HG02759 (cell line): ENCODE data around the gene CTNND1.
"Not testable (repeated sequence)": the region's sequence is repeated elsewhere in the genome, so short reads cannot be mapped to it uniquely, and the experiment has no call there.

Experiments used
- ATAC-seq: cut with Tn5 transposase; IDR thresholded peaks from one replicate; pipeline ENCODE4 v1.9.1; 2021; ENCODE audit warnings: mild to moderate bottlenecking, moderate library complexity; ENCODE audit not compliant: unreplicated experiment

Gene CTNND1

GRCh38 chr11:57788703-57789088 is 27.1 kb downstream of the CTNND1 start:
- no peak for ATAC-seq

GRCh38 chr11:57791321-57792059 is 29.9 kb downstream of the CTNND1 start:
- ATAC-seq = no peak

GRCh38 chr11:57792060-57792541 is 30.5 kb downstream of the CTNND1 start:
- ATAC-seq = peak; percentile 83

- ATAC-seq = peak; percentile 35
Measured at GRCh38 chr11:57792870-57793269, 31.3 kb downstream of the CTNND1 start.

GRCh38 chr11:57793351-57794115 is 31.9 kb downstream of the CTNND1 start:
- no peak for ATAC-seq

GRCh38 chr11:57798905-57799559 is 37.4 kb downstream of the CTNND1 start:
- ATAC-seq = no peak

DNA sequence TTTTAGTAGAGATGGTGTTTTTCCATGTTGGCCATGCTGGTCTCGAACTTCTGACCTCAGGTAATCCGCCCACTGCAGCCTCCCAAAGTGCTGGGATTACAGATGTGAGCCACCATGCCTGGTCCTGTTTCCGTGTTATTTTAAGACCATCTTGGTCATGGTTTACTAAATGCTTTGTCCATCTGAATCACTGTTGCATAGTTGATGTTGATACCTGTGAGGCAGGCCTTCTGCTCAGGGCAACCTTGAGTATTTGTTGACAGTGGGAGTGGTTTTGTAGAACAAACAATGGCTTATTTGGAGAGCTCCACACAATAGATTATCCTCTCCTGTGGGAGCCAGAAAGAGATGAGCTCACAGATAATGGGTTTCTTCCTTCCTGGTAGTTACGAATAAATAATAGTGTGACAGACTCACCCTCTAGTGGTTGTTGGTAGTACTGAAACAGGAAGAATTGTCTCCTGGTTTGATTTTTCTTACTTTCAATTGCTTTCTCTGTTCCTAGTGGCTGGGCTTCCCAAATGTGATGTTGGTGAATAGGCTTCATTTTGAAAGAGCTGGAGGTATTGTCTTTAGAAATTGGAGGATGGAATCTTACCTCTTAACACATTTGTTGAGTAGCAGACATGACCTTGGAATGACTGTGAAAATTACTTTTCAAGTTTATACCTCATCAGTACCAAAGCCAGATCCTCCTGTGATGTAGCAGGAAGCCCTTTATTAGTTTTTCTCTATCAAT is 39.0 kb downstream of the CTNND1 start:
- ATAC-seq = peak; percentile 82

- ATAC-seq = no peak
Measured at GRCh38 chr11:57801183-57801485, 39.5 kb downstream of the CTNND1 start.

- no peak for ATAC-seq
Measured at GRCh38 chr11:57802411-57802810, 40.8 kb downstream of the CTNND1 start.

GRCh38 chr11:57804466-57804865 is 42.9 kb downstream of the CTNND1 start:
- no peak for ATAC-seq

DNA sequence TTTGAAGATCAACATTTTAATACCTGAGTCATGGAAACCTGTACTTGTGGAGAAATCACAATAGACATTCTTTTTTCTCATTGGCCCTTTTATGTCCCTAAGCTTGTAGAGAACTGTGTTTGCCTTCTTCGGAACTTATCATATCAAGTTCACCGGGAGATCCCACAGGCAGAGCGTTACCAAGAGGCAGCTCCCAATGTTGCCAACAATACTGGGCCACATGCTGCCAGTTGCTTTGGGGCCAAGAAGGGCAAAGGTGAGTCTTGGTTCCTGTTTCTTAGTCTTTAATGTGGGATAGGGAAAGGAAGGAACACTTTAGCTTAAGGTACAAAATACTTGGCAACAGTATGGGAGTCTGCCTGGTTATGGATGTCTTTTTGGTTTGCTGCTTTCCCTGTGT is 44.2 kb downstream of the CTNND1 start:
- no peak for ATAC-seq

GRCh38 chr11:57812634-57813033 is 51.0 kb downstream of the CTNND1 start:
- no peak for ATAC-seq

DNA sequence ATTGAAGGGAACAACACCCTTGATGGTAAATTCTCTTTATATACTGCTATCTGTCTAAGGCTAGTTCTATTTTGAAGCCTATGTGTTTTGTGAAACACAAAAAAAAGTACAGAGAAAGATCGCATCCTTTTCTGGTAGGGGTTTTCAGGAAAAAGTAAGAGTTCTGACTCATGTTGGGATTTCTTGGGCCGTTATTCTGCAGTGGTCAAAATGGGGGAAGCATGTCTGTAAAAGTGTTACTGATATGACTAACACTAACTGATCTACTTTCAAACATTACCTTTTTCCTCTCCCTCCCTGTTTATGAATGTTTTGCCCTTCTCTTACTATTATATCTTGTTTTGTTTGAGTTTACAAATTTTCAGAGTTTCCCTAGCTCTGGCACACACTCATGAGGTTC is 53.9 kb downstream of the CTNND1 start:
- peak; percentile 89 for ATAC-seq

GRCh38 chr11:57815877-57816276 is 54.3 kb downstream of the CTNND1 start:
- ATAC-seq = no peak

DNA sequence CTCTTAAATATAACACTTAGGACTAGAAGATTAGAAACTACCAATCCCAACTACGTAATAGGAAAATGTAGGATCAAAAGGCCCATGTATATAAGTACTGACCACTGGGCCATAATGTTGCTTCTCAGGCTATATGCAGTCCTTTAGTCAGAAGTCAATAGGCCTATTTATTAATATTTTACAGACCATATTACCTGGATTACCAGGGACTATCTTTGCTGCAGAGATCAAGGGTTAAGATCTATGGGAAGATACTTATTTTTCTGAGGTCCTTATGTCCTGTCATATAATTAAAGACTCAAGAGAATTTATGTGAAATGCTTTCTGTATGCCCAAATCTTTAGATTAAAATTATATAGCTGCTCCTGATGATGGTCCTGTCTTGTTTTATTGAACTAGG is 57.2 kb downstream of the CTNND1 start:
- ATAC-seq = no peak

- no peak for ATAC-seq
Measured at GRCh38 chr11:57819252-57819979, 57.8 kb downstream of the CTNND1 start.

DNA sequence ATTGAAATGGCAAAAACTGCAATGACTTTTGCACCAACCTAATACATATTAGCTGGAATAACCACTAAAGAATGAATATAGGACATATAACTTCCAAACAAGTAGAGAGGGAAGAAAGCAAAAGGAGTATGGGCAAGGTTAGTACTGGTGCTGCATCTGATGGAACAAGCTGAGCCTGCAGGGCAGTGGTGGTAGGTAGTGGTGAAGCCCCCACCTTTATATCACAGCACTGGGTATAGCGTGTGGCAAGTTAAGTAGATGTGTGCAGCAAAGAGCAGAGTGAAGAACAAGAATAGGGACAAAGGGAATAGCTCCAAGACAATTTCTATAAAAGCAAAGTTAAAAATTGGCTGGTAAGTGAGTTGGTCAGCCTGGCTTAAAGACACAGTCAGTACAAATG is 62.3 kb downstream of the CTNND1 start:
- no peak for ATAC-seq

- no peak for ATAC-seq
Measured at GRCh38 chr11:57834852-57835251, 73.2 kb downstream of the CTNND1 start.

DNA sequence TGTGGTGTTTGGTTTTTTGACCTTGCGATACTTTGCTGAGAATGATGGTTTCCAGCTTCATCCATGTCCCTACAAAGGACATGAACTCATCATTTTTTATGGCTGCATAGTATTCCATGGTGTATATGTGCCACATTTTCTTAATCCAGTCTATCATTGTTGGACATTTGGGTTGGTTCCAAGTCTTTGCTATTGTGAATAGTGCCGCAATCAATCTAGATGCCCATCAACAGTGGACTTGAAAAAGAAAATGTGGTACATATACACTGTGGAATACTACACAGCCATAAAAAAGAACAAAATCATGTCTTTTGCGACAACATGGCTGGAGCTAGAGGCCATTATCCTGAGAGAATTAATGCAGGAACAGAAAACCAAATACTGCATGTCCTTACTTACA is 77.0 kb downstream of the CTNND1 start:
- ATAC-seq = not testable (repeated sequence)

DNA sequence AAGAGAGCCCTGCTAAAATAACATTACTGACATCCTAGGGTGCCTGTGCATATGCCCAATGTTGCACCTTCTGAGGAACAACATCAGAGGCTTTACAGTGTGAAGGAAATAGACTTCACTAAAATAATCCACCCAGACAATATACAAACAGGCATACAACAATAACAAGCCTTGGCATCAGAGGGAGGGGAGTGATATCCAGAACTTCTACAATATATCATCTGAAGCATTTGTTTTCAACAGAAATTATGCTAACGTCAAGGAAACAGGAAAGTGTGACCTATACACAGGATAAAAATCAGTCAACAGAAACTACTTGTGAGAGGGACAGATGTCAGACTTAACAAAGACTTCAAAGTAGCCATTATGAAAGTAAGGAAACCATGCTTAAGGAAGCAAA is 81.3 kb downstream of the CTNND1 start:
- ATAC-seq = no peak

GRCh38 chr11:57867966-57868365 is 106.4 kb downstream of the CTNND1 start:
- no peak for ATAC-seq
